ENCODE measurements around the gene SH3PXD2A.

GRCh38 chr10:103587073-103587472 lies 268.3 kb downstream of the SH3PXD2A start:
- TF ChIP-seq, protein P1, sequence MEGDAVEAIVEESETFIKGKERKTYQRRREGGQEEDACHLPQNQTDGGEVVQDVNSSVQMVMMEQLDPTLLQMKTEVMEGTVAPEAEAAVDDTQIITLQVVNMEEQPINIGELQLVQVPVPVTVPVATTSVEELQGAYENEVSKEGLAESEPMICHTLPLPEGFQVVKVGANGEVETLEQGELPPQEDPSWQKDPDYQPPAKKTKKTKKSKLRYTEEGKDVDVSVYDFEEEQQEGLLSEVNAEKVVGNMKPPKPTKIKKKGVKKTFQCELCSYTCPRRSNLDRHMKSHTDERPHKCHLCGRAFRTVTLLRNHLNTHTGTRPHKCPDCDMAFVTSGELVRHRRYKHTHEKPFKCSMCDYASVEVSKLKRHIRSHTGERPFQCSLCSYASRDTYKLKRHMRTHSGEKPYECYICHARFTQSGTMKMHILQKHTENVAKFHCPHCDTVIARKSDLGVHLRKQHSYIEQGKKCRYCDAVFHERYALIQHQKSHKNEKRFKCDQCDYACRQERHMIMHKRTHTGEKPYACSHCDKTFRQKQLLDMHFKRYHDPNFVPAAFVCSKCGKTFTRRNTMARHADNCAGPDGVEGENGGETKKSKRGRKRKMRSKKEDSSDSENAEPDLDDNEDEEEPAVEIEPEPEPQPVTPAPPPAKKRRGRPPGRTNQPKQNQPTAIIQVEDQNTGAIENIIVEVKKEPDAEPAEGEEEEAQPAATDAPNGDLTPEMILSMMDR (IDR thresholded peaks at IDR 0.05): no peak
- TF ChIP-seq POLR2A (IDR thresholded peaks at IDR 0.05) (no peak), POLR2AphosphoS5 (IDR thresholded peaks at IDR 0.05) (no peak)
